ENCODE measurements around the gene ZSCAN32.

DNA sequence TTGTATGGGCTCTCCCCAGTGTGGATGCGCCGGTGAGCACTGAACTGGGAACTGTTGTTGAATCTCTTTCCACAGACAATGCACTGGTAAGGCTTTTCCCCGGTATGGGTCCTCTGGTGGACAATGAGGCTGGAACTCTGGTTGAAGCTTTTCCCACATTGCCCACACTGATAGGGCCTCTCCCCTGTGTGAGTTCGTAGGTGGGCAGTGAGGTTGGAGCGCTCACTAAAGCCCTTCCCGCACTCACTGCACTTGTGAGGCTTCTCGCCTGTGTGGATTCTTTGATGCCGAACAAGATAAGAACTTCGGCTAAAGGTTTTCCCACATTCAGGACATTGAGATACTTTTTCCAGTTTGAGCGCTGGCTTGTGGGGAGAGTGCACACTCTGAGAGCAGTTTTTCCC lies 17.8 kb downstream of the ZSCAN32 start:
- no peak for TF ChIP-seq POLR2A (IDR thresholded peaks at IDR 0.05)
- TF ChIP-seq, protein P1, sequence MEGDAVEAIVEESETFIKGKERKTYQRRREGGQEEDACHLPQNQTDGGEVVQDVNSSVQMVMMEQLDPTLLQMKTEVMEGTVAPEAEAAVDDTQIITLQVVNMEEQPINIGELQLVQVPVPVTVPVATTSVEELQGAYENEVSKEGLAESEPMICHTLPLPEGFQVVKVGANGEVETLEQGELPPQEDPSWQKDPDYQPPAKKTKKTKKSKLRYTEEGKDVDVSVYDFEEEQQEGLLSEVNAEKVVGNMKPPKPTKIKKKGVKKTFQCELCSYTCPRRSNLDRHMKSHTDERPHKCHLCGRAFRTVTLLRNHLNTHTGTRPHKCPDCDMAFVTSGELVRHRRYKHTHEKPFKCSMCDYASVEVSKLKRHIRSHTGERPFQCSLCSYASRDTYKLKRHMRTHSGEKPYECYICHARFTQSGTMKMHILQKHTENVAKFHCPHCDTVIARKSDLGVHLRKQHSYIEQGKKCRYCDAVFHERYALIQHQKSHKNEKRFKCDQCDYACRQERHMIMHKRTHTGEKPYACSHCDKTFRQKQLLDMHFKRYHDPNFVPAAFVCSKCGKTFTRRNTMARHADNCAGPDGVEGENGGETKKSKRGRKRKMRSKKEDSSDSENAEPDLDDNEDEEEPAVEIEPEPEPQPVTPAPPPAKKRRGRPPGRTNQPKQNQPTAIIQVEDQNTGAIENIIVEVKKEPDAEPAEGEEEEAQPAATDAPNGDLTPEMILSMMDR (IDR thresholded peaks at IDR 0.05) = no peak
